Natural killer cell (primary cell): Measurements from ENCODE around the gene RFX5. TPM values are rescaled to one million over a fixed set of nuclear protein-coding genes. Genes with fewer than 3 reads are reported as not detected.

Experiments
- ATAC-seq, 3 donors: fragments of 150-1000 bp in 2 of 3; fragments of 200-7000 bp in 1 of 3; cut with Tn5 transposase; 1 replicate in 1 of 3; 2 replicates in 2 of 3; pipeline ENCODE4 v1.10.0; 2021; ENCODE audit warnings: mild to moderate bottlenecking in 2 of 3, moderate library complexity in 2 of 3
- DNase-seq, 2 donors: peaks; one replicate each; pipeline versions ENCODE4 v3.0.0 to v3.0.0-alpha.2; 2013 to 2021; ENCODE audit warnings: mixed read lengths in 1 of 2
- H3K27ac ChIP-seq: one replicate; pipeline ENCODE4 v1.5.1; 2013; ENCODE audit warnings: mild to moderate bottlenecking, low read length
- H3K27me3 ChIP-seq: one replicate; pipeline ENCODE4 v1.6.1; 2013; ENCODE audit warnings: low read length; ENCODE audit not compliant: control insufficient read depth, insufficient read depth
- H3K36me3 ChIP-seq: one replicate; pipeline ENCODE4 v1.6.1; 2013; ENCODE audit warnings: low read length; ENCODE audit not compliant: control insufficient read depth, insufficient read depth
- H3K4me1 ChIP-seq: one replicate; pipeline ENCODE4 v1.6.1; 2013; ENCODE audit warnings: low read length; ENCODE audit not compliant: control insufficient read depth, insufficient read depth
- H3K4me3 ChIP-seq: one replicate; pipeline ENCODE4 v1.5.1; 2013; ENCODE audit warnings: low read length
- H3K9me3 ChIP-seq: one replicate; pipeline ENCODE4 v1.6.1; 2013; ENCODE audit warnings: low read length; ENCODE audit not compliant: control insufficient read depth, insufficient read depth
- H3K27ac Mint-ChIP-seq, 2 donors: one replicate each; pipeline ENCODE4 v1.8.0; 2022; ENCODE audit warnings: mild to moderate bottlenecking in 2 of 2, mixed read lengths in 2 of 2, moderate library complexity in 1 of 2
- H3K27me3 Mint-ChIP-seq, 2 donors: one replicate each; pipeline ENCODE4 v1.8.0; 2022; ENCODE audit warnings: low read depth in 2 of 2, mixed read lengths in 2 of 2
- H3K36me3 Mint-ChIP-seq: one replicate; pipeline ENCODE4 v1.8.0; 2022; ENCODE audit warnings: mixed read lengths
- H3K4me1 Mint-ChIP-seq, 2 donors: one replicate each; pipeline ENCODE4 v1.8.0; 2022; ENCODE audit warnings: mixed read lengths in 2 of 2
- H3K4me3 Mint-ChIP-seq: one replicate; pipeline ENCODE4 v1.8.0; 2022; ENCODE audit warnings: mild to moderate bottlenecking, moderate library complexity, mixed read lengths
- H3K9me3 Mint-ChIP-seq, 2 donors: one replicate each; pipeline ENCODE4 v1.8.0; 2022; ENCODE audit warnings: mixed read lengths in 2 of 2
- CTCF ChIP-seq: fragments of 200-600 bp; IDR thresholded peaks from one replicate; pipeline ENCODE4 v1.8.0; 2022; ENCODE audit warnings: antibody characterized with exemption
- WGBS: methylation state at CpG from one replicate; pipeline ENCODE4 v1.1.7; 2013; ENCODE audit warnings: missing lambda C conversion rate; ENCODE audit not compliant: insufficient coverage; 5-methylcytosine and 5-hydroxymethylcytosine counted together
- intact Hi-C: fragments of 100-400 bp; cut with micrococcal nuclease; formaldehyde crosslinking; loops from one replicate; pipeline ENCODE4 v1.14.2; 2022
- total RNA-seq, 4 donors: library from RNA; stranded (reverse); fragments of 120-200 nt in 1 of 4; gene quantifications; one replicate each; pipeline versions ENCODE4 v1.2.3 to v1.2.4, GENCODE V29; 2013 to 2022

Gene RFX5
- total RNA-seq, 3 donors from 2014 or later (not counting 1 experiment from before 2014, with no cell fraction given): 72.6 to 111 (median 110) TPM

- H3K9me3 Mint-ChIP-seq: no peaks in the 10 kb centered on the region
- peaks cover 32 to 41% of the 10 kb centered on the region in 2 donors for H3K4me1 Mint-ChIP-seq
- intact Hi-C loops: loop anchor here (10.0 kb wide), 1 partner anchor 249 kb away; no protein-coding TSS in a partner anchor
- H3K27ac Mint-ChIP-seq: peak overlapping the region; percentile 71 to 100
- no peak overlapping the region for H3K4me3 Mint-ChIP-seq
- Histone ChIP-seq H3K4me3 (no peak overlapping the region), H3K27me3 (no peaks in the 10 kb centered on the region), H3K4me1 (peaks cover 16% of the 10 kb centered on the region), H3K27ac (no peak overlapping the region), H3K36me3 (peaks cover 38% of the 10 kb centered on the region), H3K9me3 (no peaks in the 10 kb centered on the region)
- peaks cover 10% of the 10 kb centered on the region for H3K36me3 Mint-ChIP-seq
- no peak for TF ChIP-seq CTCF
- ATAC-seq: no peak
- 78% methylated on average over 9 of the region's 9 CpGs for WGBS
- DNase-seq: no peak
- H3K27me3 Mint-ChIP-seq: no peaks in the 10 kb centered on the region
Measured at GRCh38 chr1:151343587-151343986, 3.5 kb downstream of the RFX5 start.

- DNase-seq (no peak), ATAC-seq (no peak)
- no peak for TF ChIP-seq CTCF
- no peaks in the 10 kb centered on the region for H3K27me3 ChIP-seq
- intact Hi-C loops: loop anchor here (10.0 kb wide), 1 partner anchor 248 kb away; no protein-coding TSS in a partner anchor
- Mint-ChIP-seq H3K27ac (peak overlapping the region; percentile 71 to 100), H3K4me3 (no peak overlapping the region), H3K4me1 (peaks cover 29 to 37% of the 10 kb centered on the region in 2 donors), H3K27me3 (no peaks in the 10 kb centered on the region), H3K9me3 (no peaks in the 10 kb centered on the region), H3K36me3 (peaks cover 10% of the 10 kb centered on the region)
- no peak overlapping the region for H3K27ac ChIP-seq
- H3K36me3 ChIP-seq: peaks cover 38% of the 10 kb centered on the region
- H3K9me3 ChIP-seq: no peaks in the 10 kb centered on the region
- WGBS: 94% methylated on average over 6 of the region's 6 CpGs
- H3K4me1 ChIP-seq: peaks cover 13% of the 10 kb centered on the region
- no peak overlapping the region for H3K4me3 ChIP-seq
Measured at GRCh38 chr1:151342569-151342968, 4.5 kb downstream of the RFX5 start.

- no peak overlapping the region for H3K27ac ChIP-seq
- TF ChIP-seq CTCF: no peak
- peaks cover 23 to 32% of the 10 kb centered on the region in 2 donors for H3K4me1 Mint-ChIP-seq
- H3K27ac Mint-ChIP-seq: peak overlapping the region; percentile 71 to 100
- no peaks in the 10 kb centered on the region for H3K27me3 Mint-ChIP-seq
- intact Hi-C loops: loop anchor here (10.0 kb wide), 1 partner anchor 247 kb away; no protein-coding TSS in a partner anchor
- H3K4me3 ChIP-seq: no peak overlapping the region
- H3K36me3 ChIP-seq: peaks cover 38% of the 10 kb centered on the region
- H3K27me3 ChIP-seq: no peaks in the 10 kb centered on the region
- DNase-seq: no peak
- no peak overlapping the region for H3K4me3 Mint-ChIP-seq
- H3K9me3 Mint-ChIP-seq: no peaks in the 10 kb centered on the region
- peaks cover 10% of the 10 kb centered on the region for H3K36me3 Mint-ChIP-seq
- no peak for ATAC-seq
- no peaks in the 10 kb centered on the region for H3K9me3 ChIP-seq
- WGBS: 94% methylated on average over 1 of the region's 2 CpGs
- peaks cover 11% of the 10 kb centered on the region for H3K4me1 ChIP-seq
Measured at GRCh38 chr1:151342021-151342420, 5.0 kb downstream of the RFX5 start.
